Stimulated activated CD8-positive, alpha-beta memory T cell treated with anti-CD3 and anti-CD28 coated beads, Interleukin-2, amount 100 ng/mL, for 1 hour (primary cell): ENCODE measurements around the gene IPO11.
"Not testable (repeated sequence)": the region's sequence is repeated elsewhere in the genome, so short reads cannot be mapped to it uniquely, and the experiment has no call there.

ENCODE experiments used
- DNase-seq, 2 donors: peaks; one replicate each; pipeline ENCODE4 v3.0.0-alpha.2; 2020; ENCODE audit warnings: low read depth in 2 of 2

Gene IPO11

DNA sequence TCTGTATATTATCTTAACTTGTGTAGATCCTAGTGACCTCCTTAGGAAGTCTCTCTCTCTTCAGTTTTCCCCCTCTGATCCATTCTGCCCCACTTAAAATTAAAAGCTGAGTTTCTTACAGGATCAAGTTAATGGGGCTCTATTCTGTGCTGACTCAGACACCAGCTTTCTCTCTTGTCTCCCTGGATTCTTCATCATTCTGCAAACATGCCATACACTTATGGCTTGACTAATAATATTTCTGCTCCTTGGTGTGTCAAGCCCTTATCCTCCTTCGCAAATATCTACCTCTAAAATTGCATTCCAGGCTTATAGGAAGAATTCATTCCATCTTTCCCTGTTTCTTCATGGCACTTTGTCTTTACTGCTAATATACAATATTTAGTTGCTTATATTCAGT is 184.1 kb downstream of the IPO11 start:
- DNase-seq: no peak

DNA sequence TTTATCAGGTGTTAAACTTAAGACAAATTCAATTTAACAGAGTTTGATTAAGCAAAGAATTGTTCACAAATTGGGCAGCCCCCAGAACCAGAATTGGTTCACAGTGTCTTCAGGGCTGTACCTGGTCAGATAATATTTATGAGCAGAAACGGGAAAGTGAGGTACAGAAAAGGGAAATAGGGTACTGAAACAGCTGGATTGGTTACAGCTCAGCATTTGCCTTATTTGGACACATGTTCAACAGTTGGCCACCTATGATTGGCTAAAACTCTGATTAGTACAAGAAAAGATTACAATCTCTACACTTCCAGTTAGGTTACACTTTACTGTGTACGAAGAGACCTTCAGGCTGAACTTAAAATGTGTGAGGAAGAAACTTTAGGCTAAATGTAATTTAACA is 184.8 kb downstream of the IPO11 start:
- DNase-seq: no peak

DNA sequence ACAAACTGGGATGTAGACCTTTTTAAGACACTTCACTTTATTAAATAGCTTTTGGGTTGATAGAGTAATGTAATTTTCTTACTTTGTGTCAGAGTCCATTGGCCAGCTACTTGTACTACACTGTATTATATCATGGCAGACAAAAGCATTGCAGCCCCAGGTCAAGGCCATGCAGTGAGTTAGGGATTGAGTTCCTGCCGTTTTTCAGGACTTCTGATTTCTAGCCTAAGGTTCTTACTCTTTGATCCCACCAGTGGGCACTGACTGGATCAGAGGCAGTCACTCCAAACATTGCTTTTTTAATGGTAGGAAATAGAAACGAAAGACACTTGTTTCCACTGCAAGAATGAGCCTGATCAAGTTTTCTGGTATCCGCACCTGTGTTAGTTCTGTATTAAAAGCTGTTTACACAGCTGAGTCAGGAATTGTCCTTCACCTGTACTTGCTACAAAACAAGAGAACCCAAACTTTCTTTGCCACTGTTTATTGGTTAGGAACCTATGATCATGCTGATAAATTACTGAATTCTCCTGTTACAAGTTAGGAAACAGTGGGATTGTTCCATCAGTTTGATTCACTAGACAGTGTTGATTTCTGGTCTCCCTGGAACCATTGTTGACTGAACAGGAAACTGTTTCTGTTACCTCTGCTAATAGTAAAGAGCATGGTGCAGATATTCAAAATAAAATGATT is 188.1 kb downstream of the IPO11 start:
- DNase-seq: no peak

DNA sequence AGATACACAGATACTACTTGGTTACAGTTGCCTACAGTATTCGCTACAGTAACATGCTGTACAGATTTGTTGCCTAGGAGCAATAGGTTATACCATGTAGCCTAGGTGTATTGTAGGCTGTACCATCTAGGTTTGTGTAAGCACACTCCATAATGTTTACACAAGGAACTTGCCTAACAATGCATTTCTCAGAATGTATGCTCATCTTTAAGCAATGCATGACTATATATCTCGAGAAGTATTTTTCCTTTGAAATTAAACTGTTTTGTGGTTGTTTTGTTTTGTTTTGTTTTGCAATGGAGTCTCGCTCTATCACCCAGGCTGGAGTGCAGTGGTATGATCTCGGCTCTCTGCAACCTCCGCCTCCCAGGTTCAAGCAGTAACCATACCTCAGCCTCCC is 191.4 kb downstream of the IPO11 start:
- DNase-seq: no peak

DNA sequence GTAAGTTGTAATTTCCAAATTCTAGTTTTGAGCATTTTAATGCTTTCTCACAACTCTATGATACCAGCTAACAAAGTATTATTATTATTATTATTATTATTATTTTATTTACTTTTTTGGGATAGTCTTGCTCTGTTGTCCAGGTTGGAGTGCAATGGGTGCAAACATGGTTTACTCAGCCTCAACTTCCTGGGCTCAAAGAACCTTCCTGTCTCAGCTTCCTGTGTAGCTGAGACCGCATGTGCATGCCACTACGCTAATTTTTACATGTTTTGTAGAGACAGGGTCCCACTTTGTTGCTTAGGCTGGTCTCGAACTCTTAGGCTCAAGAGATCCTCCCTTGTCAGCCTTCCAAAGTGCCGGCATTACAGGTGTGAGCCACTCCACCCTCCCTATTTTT is 193.1 kb downstream of the IPO11 start:
- DNase-seq: no peak

DNA sequence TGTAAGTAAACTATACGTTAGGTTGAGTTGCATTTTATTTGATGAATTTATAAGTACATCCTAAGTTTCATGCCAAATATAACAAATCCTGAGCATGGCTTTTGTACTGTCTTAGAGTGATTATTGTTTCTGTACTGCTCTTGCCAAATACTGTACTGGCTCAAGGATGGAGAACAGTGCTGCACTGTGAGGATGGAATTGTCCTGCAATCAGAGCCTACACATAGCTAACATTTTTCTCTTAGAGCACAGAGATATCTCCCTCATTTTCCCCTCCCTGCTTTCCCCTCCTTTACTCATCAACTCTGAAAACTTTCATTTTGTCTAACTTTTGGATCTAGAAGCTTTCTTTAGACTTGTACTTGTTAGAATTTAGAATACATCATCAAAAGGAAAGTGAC is 194.3 kb downstream of the IPO11 start:
- no peak for DNase-seq

DNA sequence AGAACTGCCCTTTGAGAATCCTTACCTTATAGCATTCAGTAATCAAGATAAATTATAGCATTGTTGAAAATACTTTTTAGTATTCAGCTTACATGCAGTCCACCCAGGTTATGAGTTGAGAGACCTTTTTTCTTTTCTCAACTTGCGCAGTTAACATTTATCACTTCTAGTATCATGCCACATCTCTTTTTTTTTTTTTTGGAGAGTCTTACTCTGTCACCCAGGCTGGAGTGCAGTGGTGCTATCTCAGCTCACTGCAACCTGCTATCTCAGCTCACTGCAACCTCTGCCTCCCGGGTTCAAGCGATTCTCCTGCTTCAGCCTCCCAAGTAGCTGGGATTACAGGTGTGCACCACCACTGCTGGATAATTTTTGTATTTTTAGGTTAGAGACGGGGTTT is 195.1 kb downstream of the IPO11 start:
- DNase-seq: no peak

DNA sequence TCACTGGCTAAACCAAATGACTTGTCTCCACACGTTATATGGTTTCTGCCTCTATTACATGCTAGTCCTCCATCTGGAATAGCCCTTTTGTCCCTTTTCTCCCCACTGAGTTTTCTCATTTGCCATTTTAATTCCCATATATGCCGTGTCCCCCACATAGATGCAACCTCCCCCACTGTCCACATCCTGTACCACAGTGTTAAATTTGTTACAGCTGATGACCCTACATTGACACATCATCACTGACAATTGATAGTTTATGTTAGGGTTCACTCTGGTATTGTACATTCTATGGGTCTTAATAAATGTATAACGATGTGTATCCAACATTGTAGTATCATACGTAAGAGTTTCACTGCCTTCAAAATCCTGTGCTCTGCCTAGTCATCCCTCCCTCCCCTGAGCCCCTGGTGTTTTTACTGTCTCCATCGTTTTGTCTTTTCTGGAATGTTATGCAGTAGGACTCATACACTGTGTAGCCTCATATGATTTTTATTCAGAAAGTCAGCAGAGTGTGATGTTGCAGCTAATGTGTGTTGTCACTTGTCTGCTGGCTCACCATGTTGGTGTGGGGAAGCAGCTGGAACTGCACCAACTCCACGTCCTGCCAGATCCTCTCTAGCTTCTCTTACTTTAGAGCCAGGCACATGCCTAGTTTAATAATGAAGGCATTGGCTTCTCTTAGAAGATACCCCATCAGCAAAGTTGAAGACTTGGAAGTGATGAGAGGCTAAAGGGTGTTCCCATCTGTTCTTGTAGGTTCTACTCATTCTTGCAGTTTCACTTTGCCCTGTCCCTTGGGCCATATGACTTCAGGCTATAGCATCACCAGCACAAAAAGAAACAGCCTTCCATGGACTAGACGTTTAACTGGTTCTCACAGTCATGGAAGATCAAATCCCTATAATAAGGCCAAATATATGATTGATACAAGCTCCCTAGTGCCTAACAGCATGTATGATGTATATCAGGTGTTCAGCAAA is 196.3 kb downstream of the IPO11 start:
- DNase-seq: no peak

DNA sequence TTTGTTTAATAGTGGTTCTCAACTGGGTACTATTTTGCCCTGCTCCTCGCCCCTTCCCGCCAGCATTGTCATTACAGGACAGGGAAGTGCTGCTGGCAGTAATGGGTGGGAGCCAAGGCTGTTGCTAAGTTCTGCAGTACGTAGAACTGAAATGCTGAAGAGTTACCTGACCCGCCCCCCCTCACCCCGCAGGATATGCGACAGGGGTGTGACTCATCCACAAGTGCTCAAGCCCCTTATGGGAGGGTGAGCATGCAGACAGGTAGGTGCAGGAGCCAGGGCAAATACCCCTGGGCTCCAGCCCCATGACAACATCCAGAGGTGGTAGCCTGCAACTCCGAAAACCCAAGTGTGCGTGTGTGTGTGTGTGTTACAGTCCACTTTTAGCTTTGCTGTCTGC is 201.8 kb downstream of the IPO11 start:
- DNase-seq: no peak

DNA sequence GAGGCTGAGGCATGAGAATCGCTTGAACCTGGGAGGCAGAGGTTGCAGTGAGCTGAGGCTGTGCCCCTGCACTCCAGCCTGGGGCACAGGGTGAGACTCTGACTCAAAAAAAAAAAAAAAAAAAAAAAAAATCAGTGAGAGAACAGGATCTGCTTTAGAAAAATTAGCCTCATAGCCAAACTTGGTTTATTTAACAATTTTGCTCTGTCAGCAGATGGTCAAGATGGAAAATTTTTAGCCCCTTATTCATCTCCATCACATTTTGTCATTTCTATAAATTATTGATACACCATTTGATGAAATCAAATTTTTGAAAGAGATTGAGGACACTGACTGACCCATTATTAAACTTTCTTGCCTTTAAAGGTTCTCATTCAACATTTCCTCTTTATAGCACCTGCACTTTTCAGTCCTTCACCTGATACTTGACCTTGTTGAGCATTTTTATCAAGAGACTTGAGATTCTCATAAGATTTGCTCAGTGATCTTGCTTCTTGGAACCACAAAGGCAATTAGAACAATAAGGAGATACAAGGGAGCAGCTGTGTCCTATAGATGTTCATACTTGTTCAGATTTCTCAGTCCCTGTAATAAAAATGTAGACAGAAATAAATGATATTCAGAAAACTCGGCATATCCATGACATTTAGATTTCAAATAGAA is 204.2 kb downstream of the IPO11 start:
- DNase-seq: no peak

DNA sequence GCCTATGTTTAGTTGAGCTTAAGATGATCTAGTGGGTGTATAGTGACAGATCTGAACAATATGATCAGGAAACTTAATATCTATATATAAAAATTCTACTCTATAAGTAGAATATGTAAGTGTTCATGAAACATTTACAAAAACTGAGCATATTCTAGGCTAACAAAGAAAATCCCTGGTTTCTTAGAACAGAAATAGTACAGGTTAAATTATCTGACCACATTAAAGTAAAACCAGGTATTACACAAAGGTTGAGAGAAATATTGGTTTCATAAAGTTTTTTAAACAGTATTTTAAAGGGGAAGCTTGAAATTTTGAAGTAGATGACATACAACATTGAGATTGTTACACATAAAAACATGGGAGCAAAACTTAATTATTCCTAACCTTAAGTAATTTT is 205.4 kb downstream of the IPO11 start:
- DNase-seq: no peak

DNA sequence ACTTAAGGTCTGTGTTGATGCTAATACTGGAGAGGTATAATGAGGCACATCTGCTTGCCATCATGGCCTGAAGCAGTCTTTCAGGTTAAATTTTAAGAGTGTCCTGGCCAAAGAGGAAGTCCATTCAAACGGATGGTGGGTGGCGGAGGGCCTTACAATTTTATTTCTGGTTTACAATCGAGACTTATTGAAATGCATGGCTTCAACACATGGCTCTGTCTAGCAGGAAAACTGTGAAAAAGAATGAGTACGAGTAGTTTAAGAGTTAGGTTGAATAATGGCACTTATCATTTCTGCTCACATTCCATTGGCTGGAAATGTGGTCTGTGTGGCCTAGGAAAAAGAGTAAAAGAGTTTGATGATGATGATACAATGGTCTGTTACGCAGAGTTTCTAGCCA is 208.2 kb downstream of the IPO11 start:
- no peak for DNase-seq

DNA sequence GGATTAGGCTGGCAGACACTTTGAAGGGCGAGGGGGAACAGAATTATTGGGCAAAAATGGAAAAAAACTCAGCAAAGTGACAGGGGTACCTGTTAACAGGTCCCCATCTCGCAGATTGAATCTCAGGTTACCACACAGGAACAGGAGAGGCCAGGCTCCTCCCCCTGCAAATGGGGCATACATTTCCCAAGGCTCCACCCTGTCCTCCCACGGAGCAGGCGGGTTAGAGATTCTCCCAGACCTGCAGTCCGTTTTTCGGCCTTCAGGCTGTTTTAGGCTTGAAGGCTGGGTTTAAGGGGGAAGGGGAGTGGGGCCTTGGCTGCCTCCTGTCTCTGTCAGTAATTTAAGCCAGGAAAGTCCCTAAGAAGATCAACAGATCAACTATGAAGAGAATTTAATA is 208.7 kb downstream of the IPO11 start:
- no peak for DNase-seq

DNA sequence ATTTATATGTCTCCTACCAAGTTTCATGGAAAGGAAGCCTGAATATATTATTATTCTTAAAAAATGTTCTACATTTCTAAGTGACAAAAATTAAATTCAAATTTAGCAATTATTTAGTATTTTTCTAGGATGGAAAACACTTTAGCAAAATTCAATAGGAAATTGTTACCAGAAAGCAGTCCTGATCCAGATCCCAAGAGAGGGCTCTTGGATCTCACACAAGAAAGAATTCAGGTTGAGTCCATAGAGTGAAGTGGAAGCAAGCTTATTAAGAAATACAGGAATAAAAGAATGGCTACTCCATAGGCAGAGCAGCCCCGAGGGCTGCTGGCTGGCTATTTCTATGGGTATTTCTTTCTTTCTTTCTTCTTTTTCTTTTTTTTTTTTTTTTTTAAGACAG is 210.7 kb downstream of the IPO11 start:
- DNase-seq: no peak

DNA sequence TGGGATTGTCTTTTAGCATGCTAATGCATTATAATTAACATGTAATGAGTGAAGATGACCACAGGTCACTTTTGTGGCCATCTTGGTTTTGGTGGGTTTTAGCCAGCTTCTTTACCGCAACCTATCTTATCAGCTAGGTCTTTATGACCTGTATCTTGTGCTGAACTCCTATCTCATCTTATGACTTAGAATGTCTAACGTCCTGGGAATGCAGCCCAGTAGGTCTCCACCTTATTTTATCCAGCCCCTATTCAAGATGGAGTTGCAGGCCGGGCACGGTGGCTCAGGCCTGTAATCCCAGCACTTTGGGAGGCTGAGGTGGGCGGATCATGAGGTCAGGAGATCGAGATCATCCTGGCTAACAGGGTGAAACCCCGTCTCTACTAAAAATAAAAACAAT is 211.9 kb downstream of the IPO11 start:
- not testable (repeated sequence) for DNase-seq

DNA sequence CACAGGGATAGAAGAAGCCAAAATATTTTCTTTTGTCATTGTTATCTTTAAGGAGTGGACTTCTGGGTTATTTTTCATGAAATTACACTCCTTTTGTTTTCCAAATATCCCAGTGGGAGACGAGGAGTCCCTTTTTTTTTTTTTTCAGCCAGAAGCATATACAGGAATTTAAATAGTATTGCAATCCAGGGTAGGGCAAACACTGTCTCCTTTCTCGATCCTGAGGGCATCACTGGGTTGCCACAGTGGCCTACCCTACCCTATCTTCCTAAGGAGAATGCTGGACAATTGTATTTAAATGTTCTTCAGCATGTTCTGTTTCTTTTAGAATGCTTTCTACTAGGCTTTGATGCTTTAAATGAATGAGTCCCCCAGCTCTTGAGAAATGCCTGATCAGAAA is 214.0 kb downstream of the IPO11 start:
- no peak for DNase-seq

DNA sequence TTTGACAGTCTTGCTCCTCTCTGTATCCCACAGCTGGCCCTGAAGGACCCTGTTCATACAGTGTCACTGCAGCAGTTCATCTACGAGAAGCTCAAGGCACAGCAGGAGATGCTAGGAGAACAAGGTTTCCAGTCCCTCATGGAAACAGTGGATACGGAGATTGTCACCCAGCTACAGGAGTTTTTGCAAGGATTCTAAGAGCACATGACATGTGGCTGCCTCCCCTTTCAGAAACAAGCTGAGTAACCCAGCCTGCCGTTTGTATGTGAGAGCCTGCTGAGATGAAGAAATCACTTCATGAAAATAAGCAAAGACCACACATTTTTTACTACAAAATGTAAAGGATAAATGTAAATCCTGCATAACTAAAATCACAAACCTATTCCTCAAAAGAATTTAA is 214.6 kb downstream of the IPO11 start:
- DNase-seq: no peak

DNA sequence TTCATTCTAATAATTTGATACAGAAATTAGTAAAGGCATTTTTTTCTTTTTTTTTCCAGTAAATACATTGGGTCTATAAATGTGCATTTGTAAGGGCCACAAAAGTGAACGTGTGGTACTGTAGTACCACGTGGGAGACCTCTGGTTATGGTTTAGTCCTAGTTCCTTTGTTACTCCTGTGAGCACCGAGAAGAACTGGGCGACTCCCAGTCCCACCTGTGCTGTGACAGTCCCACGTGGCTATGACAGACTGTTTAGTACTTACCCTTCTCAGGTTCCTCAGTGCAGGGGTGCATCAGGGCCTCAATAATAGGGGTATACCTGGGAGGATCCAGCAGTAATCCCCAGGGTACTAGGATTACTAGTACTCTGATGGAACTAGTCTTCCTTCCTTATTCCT is 215.3 kb downstream of the IPO11 start:
- DNase-seq: no peak

DNA sequence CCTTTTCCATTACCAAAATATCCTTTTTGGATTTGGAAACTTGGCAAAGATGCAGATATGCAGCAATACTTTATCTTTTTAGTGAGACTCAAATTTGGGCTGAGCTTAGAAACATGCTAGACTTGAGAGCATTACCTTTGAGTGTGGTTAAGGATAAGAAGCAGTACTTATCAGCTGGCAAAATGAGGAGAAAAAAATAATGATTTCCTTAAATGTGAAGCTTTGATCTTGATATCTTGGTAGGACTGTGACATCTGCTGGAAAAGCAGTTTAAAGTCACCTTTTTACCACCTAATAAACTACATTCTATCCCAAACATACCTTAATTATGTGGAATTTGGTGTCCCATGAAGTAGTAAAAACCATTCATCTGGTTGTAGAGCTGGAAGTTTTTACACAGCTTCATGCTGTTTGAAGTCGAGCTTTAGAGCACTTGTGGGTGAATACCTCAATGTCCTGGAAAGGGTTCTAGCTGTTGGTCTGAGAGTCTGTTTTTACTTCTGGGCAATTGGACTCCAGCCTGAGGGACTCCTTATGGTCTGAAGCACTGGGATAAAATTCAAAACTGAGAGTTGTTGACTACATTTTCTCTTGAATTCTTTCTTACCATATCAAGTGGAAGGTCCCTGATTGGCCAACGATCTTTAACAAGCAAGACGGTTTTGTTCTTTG is 219.5 kb downstream of the IPO11 start:
- DNase-seq: no peak

DNA sequence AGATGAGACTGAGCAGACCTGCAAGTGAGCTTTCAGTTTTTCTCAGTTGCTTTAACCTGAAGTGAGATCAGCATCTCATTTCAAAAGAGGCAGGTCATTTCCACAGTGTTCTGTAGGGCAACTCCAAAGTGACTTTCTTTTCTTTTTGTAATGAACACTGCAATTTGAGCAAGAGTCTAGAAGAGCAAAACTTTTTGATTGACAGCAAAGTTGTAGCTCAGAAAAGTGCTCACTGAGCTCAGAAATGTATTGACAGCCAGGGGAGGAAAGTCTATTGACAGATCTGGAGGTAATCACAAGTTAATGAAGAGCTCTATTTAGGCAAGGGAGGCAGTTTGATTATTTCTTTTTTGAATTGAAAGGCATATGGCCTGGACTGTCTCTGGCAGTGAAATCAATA is 220.7 kb downstream of the IPO11 start:
- DNase-seq: no peak

DNA sequence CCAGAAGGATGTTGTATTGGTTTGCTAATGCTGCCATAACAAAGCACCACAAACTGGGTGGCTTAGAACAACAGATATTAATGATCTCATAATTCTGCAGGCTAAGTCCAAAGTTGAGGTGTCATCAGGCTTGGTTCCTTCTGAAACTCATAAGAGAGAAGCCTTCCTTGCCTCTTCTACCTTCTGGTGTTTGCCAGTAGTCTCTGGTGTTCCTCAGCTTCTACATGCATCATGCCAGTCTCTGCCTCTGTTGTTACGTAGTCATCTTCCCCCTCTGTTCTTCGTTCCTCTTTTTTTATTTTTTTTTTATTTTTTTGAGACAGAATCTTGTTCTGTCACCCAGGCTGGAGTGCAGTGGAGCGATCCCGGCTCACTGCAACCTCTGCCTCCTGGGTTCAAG is 227.9 kb downstream of the IPO11 start:
- no peak for DNase-seq

DNA sequence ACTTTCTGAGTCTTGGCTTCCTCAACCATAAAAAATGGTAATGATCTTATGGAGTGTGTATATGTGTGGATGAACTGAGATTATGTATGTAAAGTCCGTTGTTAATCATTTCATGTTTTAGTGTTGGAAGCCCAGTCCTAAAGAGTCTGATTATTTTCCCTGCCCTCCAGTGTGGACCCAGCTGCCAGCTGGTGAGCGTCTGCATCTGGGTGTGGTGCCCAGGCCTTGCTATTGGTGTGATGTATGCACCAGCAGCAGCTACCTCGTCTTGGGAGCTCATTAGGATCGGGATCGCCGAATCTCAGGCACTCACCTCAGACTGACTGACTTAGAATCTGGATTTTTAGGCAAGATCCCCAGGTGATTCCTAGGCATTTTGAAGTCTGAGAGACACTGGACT is 229.9 kb downstream of the IPO11 start:
- no peak for DNase-seq
